ENCODE data around the gene PLPP2.

GRCh38 chr19:335072-335471, 43.9 kb upstream of the PLPP2 start:
- TF ChIP-seq CTCF (conservative IDR thresholded peaks at IDR 0.05 in 1 of 2, IDR thresholded peaks at IDR 0.05 in 1 of 2; ENCODE audit: extremely low read depth in 1 of 2, insufficient read depth in 1 of 2, low read depth in 1 of 2, low read length in 2 of 2) = no peak
- TF ChIP-seq EZH2 (IDR thresholded peaks at IDR 0.05; ENCODE audit: borderline replicate concordance, low read length) = no peak
